GM12878 (cell line): ENCODE results near the gene MAGI1. TPM values are rescaled to one million over a fixed set of nuclear protein-coding genes. Genes with fewer than 3 reads are reported as not detected.

Experiments used
- ATAC-seq: fragments of 200-7000 bp; cut with Tn5 transposase; 3 replicates; pipeline ENCODE4 v1.9.1; 2020; ENCODE audit warnings: mild to moderate bottlenecking, moderate library complexity
- BruUV-seq: library from RNA; stranded (reverse); fragments of 400-500 nt; replicated peaks from 2 replicates; lab custom pipeline; 2021; lab: Mats Ljungman, UMichigan
- CTCF ChIA-PET: fragments of 300-600 bp; sonication (Branson Sonifier 250); formaldehyde crosslinking; extraction: SDS; loops from one replicate; lab custom pipeline; 2021; ENCODE audit warnings: inconsistent platforms; lab: Yijun Ruan, JAX
- POLR2A ChIA-PET: fragments of 350-600 bp; formaldehyde crosslinking; extraction: SDS; loops from one replicate; lab custom pipeline; 2021; ENCODE audit warnings: inconsistent platforms; lab: Charles Lee
- RAD21 ChIA-PET: fragments of 300-600 bp; sonication (Branson Sonifier 250); formaldehyde crosslinking; loops from one replicate; lab custom pipeline; 2023; ENCODE audit warnings: antibody characterized with exemption; ENCODE audit not compliant: unreplicated experiment; lab: Charles Lee
- SMC1A ChIA-PET: fragments of 300-600 bp; sonication (Branson Sonifier 250); formaldehyde crosslinking; loops from one replicate; lab custom pipeline; 2023; ENCODE audit not compliant: unreplicated experiment, uncharacterized antibody; lab: Charles Lee
- DNase-seq: peaks from one replicate; pipeline ENCODE4 v3.0.0-alpha.2; 2011; ENCODE audit warnings: low read depth, low spot score
- FAIRE-seq: peaks from 3 replicates; lab custom pipeline; 2011; peaks lifted over from hg19 to GRCh38; lab: Jason Lieb, UNC
- H2AFZ ChIP-seq: 2 replicates; pipeline ENCODE4 v1.6.0; 2011; ENCODE audit warnings: low read depth, low read length, control low read depth; ENCODE audit not compliant: control insufficient read depth
- H3K27ac ChIP-seq: 2 replicates; pipeline ENCODE4 v1.5.1; 2011; ENCODE audit warnings: control low read depth; ENCODE audit not compliant: control insufficient read depth, insufficient read depth
- H3K27me3 ChIP-seq, 2 experiments: replicated peaks in 1 of 2; 2 replicates each; pipeline versions ENCODE4 v1.6.0 to v1.6.1; 2011; ENCODE audit warnings: low read length in 1 of 2; ENCODE audit not compliant: control insufficient read depth in 2 of 2, insufficient read depth in 2 of 2
- H3K36me3 ChIP-seq, 2 experiments: 2 replicates each; pipeline ENCODE4 v1.5.1; 2011; ENCODE audit warnings: low read length in 1 of 2; ENCODE audit not compliant: control insufficient read depth in 2 of 2, insufficient read depth in 2 of 2
- H3K4me1 ChIP-seq: 2 replicates; pipeline ENCODE4 v1.6.1; 2011; ENCODE audit warnings: mild to moderate bottlenecking, low read length, moderate library complexity, mixed read lengths; ENCODE audit not compliant: control insufficient read depth, insufficient read depth
- H3K4me2 ChIP-seq: 2 replicates; pipeline ENCODE4 v1.6.0; 2011; ENCODE audit warnings: control low read depth; ENCODE audit not compliant: control insufficient read depth, insufficient read depth
- H3K4me3 ChIP-seq: fragments of 200-600 bp; sonication (generic); 2 replicates; pipeline ENCODE4 v1.5.1; 2016
- H3K79me2 ChIP-seq: 2 replicates; pipeline ENCODE4 v1.6.0; 2011; ENCODE audit warnings: low read length; ENCODE audit not compliant: control insufficient read depth, insufficient read depth
- H3K9ac ChIP-seq: 2 replicates; pipeline ENCODE4 v1.8.0; 2011; ENCODE audit warnings: low read length, control low read depth, mixed read lengths; ENCODE audit not compliant: control insufficient read depth, insufficient read depth
- H3K9me3 ChIP-seq: replicated peaks from 3 replicates; pipeline ENCODE4 v1.5.1; 2011; ENCODE audit warnings: mild to moderate bottlenecking, low read length; ENCODE audit not compliant: control insufficient read depth, insufficient read depth
- H4K20me1 ChIP-seq: 2 replicates; pipeline ENCODE4 v1.6.0; 2011; ENCODE audit not compliant: control insufficient read depth, insufficient read depth
- BCLAF1 ChIP-seq: fragments of 450-650 bp; IDR thresholded peaks from 2 replicates; pipeline ENCODE4 v1.6.1; 2017; ENCODE audit warnings: antibody characterized with exemption, mild to moderate bottlenecking, moderate library complexity
- BHLHE40 ChIP-seq, 2 experiments: fragments of 450-650 bp in 1 of 2; IDR thresholded peaks; 2 replicates each; pipeline ENCODE4 v1.6.1; 2011 to 2017; ENCODE audit warnings: low read depth in 2 of 2, borderline replicate concordance in 1 of 2, improper control_type of control experiment in 1 of 2, low read length in 1 of 2, mild to moderate bottlenecking in 1 of 2
- CREM ChIP-seq: IDR thresholded peaks from 2 replicates; pipeline ENCODE4 v1.6.1; 2014; ENCODE audit warnings: antibody characterized with exemption, low read depth
- EED ChIP-seq: sonication (generic); IDR thresholded peaks from 2 replicates; pipeline ENCODE4 v1.6.1; 2016; ENCODE audit warnings: antibody characterized with exemption, low read depth
- EGR1 ChIP-seq, 2 experiments: IDR thresholded peaks; 1 replicate in 1 of 2; 2 replicates in 1 of 2; pipeline ENCODE4 v1.6.1; 2011 to 2012; ENCODE audit warnings: low read depth in 2 of 2, low read length in 2 of 2, borderline replicate concordance in 1 of 2, mild to moderate bottlenecking in 1 of 2, moderate library complexity in 1 of 2
- HCFC1 ChIP-seq: fragments of 150-350 bp; IDR thresholded peaks from 2 replicates; pipeline ENCODE4 v1.6.1; 2014; ENCODE audit warnings: low read length
- HDAC6 ChIP-seq: fragments of 200-600 bp; sonication (generic); IDR thresholded peaks from one replicate; pipeline ENCODE4 v1.8.0; 2017; ENCODE audit warnings: antibody characterized with exemption; ENCODE audit not compliant: unreplicated experiment
- IRF4 ChIP-seq: IDR thresholded peaks from 2 replicates; pipeline ENCODE4 v1.6.1; 2011; ENCODE audit warnings: low read depth, low read length
- MXI1 ChIP-seq: fragments of 150-350 bp; IDR thresholded peaks from 2 replicates; pipeline ENCODE4 v1.6.1; 2011; ENCODE audit warnings: low read depth, mild to moderate bottlenecking, inconsistent platforms, low read length, improper control_type of control experiment
- NBN ChIP-seq: fragments of 450-650 bp; IDR thresholded peaks from 2 replicates; pipeline ENCODE4 v1.6.1; 2016
- NRF1 ChIP-seq: conservative IDR thresholded peaks from 2 replicates; pipeline ENCODE4 v1.6.1; 2011; ENCODE audit warnings: mild to moderate bottlenecking, low read depth, low read length, improper control_type of control experiment
- POLR2A ChIP-seq: IDR thresholded peaks from 2 replicates; pipeline ENCODE4 v1.6.1; 2011; ENCODE audit warnings: low read depth, mild to moderate bottlenecking, low read length
- POU2F2 ChIP-seq: IDR thresholded peaks from 3 replicates; pipeline ENCODE4 v1.6.1; 2011; ENCODE audit warnings: low read depth, mild to moderate bottlenecking, low read length, borderline replicate concordance
- SIX5 ChIP-seq: IDR thresholded peaks from 2 replicates; pipeline ENCODE4 v1.6.1; 2011; ENCODE audit warnings: mild to moderate bottlenecking, low read depth, low read length, moderate library complexity; ENCODE audit not compliant: severe bottlenecking
- SREBF1 ChIP-seq: IDR thresholded peaks from 2 replicates; pipeline ENCODE4 v1.6.1; 2012; ENCODE audit warnings: mild to moderate bottlenecking, low read length
- SRF ChIP-seq, 2 experiments: IDR thresholded peaks; 2 replicates each; pipeline ENCODE4 v1.6.1; 2011; ENCODE audit warnings: low read depth in 2 of 2, low read length in 2 of 2, mild to moderate bottlenecking in 1 of 2, moderate library complexity in 1 of 2
- SUPT20H ChIP-seq: IDR thresholded peaks from 2 replicates; pipeline ENCODE4 v1.6.1; 2011; ENCODE audit warnings: low read depth, mild to moderate bottlenecking, low read length, moderate library complexity, borderline replicate concordance; ENCODE audit not compliant: control insufficient read depth
- ZBED1 ChIP-seq: IDR thresholded peaks from 2 replicates; pipeline ENCODE4 v1.6.1; 2016; ENCODE audit warnings: borderline replicate concordance
- ZBTB40 ChIP-seq: fragments of 450-650 bp; IDR thresholded peaks from 2 replicates; pipeline ENCODE4 v1.6.1; 2016; ENCODE audit warnings: mild to moderate bottlenecking, moderate library complexity, borderline replicate concordance
- ZZZ3 ChIP-seq: IDR thresholded peaks from 2 replicates; pipeline ENCODE4 v1.6.1; 2011; ENCODE audit warnings: low read depth; ENCODE audit not compliant: control insufficient read depth, insufficient read length
- in situ Hi-C: fragments of 300-500 bp; cut with MboI; formaldehyde crosslinking; loops from 9 replicates; pipeline ENCODE4 v1.14.3; 2018; ENCODE audit warnings: mixed read lengths
- intact Hi-C: fragments of 100-400 bp; cut with micrococcal nuclease; formaldehyde crosslinking; loops from one replicate; pipeline ENCODE4 v1.14.2; 2022; ENCODE audit not compliant: unreplicated experiment
- polyA plus RNA-seq, 11 experiments: library from polyadenylated mRNA; depleted of rRNA in 4 of 11; unstranded in 6 of 11; stranded (reverse) in 5 of 11; fragments of >200 nt; fragmentation: Nextera tagmentation in 4 of 11; fragmentation: Illumina TruSeq in 1 of 11; extraction: Ambion mirVana in 4 of 11; extraction: Trizol in 1 of 11; gene quantifications; 1 replicate in 1 of 11; 2 replicates in 10 of 11; pipeline versions ENCODE4 v1.2.1 to v1.2.3, GENCODE V29; 2011 to 2016; ENCODE audit warnings: inconsistent platforms in 2 of 11, missing spikeins in 2 of 11, low read depth in 1 of 11
- total RNA-seq, 4 experiments: library from RNA; depleted of rRNA in 3 of 4; stranded (reverse); fragments of >200 nt in 3 of 4; fragmentation: Illumina TruSeq in 1 of 4; extraction: Trizol in 1 of 4; gene quantifications; 2 replicates each; pipeline versions ENCODE4 v1.2.1 to v1.2.3, GENCODE V29; 2013 to 2021

Gene MAGI1
- total and polyA plus RNA-seq, 10 of the 15 experiments (the other 5 are each of a cell fraction or from before 2014, with no cell fraction given), result 0.02 to 3.3 (median 0.29) TPM; not detected in 1

GRCh38 chr3:65905771-65906170 lies 132.9 kb downstream of the MAGI1 start (continued):
- no peak for TF ChIP-seq BCLAF1
- no peak for TF ChIP-seq ZBTB40
- no peak for TF ChIP-seq POLR2A

GRCh38 chr3:65904016-65904415 lies 134.7 kb downstream of the MAGI1 start:
- Histone ChIP-seq H3K9ac (no peak overlapping the region), H3K4me2 (no peak overlapping the region), H4K20me1 (no peaks in the 10 kb centered on the region), H2AFZ (no peak overlapping the region), H3K9me3 (no peaks in the 10 kb centered on the region), H3K36me3 (no peaks in the 10 kb centered on the region), H3K27me3 (no peaks in the 10 kb centered on the region; a peak in 1 of 4 replicates), H3K4me1 (no peaks in the 10 kb centered on the region), H3K4me3 (no peak overlapping the region), H3K27ac (no peak overlapping the region), H3K79me2 (no peaks in the 10 kb centered on the region)
- intact Hi-C loops, result no loop called here
- ChIA-PET SMC1A (no interaction called here), CTCF (no interaction called here), POLR2A (no interaction called here), RAD21 (no interaction called here)
- DNase-seq, result no peak
- no peak for ATAC-seq
- no TSS peak for BruUV-seq
- in situ Hi-C loops, result no loop called here
- FAIRE-seq, result no peak
- TF ChIP-seq SIX5 (no peak), BHLHE40 (IDR thresholded peaks at IDR 0.05; ENCODE audit: borderline replicate concordance in 1 of 2, low read depth in 2 of 2, low read length in 1 of 2) (no peak), ZBED1 (no peak), SREBF1 (no peak), NBN (no peak), MXI1 (no peak), SRF (IDR thresholded peaks at IDR 0.05; ENCODE audit: low read depth in 2 of 2, low read length in 2 of 2) (no peak), CREM (no peak), ZZZ3 (no peak), POU2F2 (no peak), HCFC1 (no peak), EED (no peak), HDAC6 (no peak), EGR1 (IDR thresholded peaks at IDR 0.05; ENCODE audit: borderline replicate concordance in 1 of 2, low read depth in 2 of 2, low read length in 2 of 2) (no peak), IRF4 (no peak), NRF1 (no peak), SUPT20H (no peak)
